ENCODE measurements around the gene SLC39A11. TPM values are rescaled to one million over a fixed set of nuclear protein-coding genes. Genes with fewer than 3 reads are reported as not detected.

The SLC39A11 gene
- total RNA-seq, 1 experiment from 2014 or later: 18.9 TPM

- TF ChIP-seq ZSCAN18 (CRISPR knock-in tag; IDR thresholded peaks at IDR 0.05) (no peak), ZNF396 (CRISPR knock-in tag; IDR thresholded peaks at IDR 0.05; ENCODE audit: borderline replicate concordance) (no peak), ETV6 (CRISPR knock-in tag; IDR thresholded peaks at IDR 0.05) (no peak), FOXP4 (CRISPR knock-in tag; IDR thresholded peaks at IDR 0.05) (no peak), MYBL2 (CRISPR knock-in tag; IDR thresholded peaks at IDR 0.05) (no peak), JUN (CRISPR knock-in tag; IDR thresholded peaks at IDR 0.05) (no peak)
Measured at GRCh38 chr17:72734613-72735012, 357.9 kb downstream of the SLC39A11 start (continued).

GRCh38 chr17:72733619-72734282, 358.7 kb downstream of the SLC39A11 start:
- no peak for ATAC-seq
- H3K4me3 Mint-ChIP-seq: no peak overlapping the region
- TF ChIP-seq ZNF317 (CRISPR knock-in tag; IDR thresholded peaks at IDR 0.05; ENCODE audit: borderline replicate concordance, low read depth) (no peak), FOXK1 (CRISPR knock-in tag; IDR thresholded peaks at IDR 0.05) (no peak), KAT7 (CRISPR knock-in tag; IDR thresholded peaks at IDR 0.05; ENCODE audit: borderline replicate concordance) (no peak), E2F1 (CRISPR knock-in tag; IDR thresholded peaks at IDR 0.05) (no peak), TEAD4 (CRISPR knock-in tag; IDR thresholded peaks at IDR 0.05) (no peak), CREB1 (CRISPR knock-in tag; IDR thresholded peaks at IDR 0.05) (no peak), ZNF532 (CRISPR knock-in tag; IDR thresholded peaks at IDR 0.05; ENCODE audit: borderline replicate concordance) (no peak), STAT6 (CRISPR knock-in tag; conservative IDR thresholded peaks at IDR 0.05; ENCODE audit: low read depth) (no peak), NFYB (CRISPR knock-in tag; conservative IDR thresholded peaks at IDR 0.05; ENCODE audit: low read depth) (no peak), RELA (CRISPR knock-in tag; IDR thresholded peaks at IDR 0.05; ENCODE audit: borderline replicate concordance) (no peak), ETV6 (CRISPR knock-in tag; IDR thresholded peaks at IDR 0.05) (no peak), SOX15 (CRISPR knock-in tag; IDR thresholded peaks at IDR 0.05) (no peak), JUN (CRISPR knock-in tag; IDR thresholded peaks at IDR 0.05) (no peak), RORB (CRISPR knock-in tag; IDR thresholded peaks at IDR 0.05) (no peak), PRDM15 (CRISPR knock-in tag; IDR thresholded peaks at IDR 0.05) (no peak), ZNF423 (CRISPR knock-in tag; IDR thresholded peaks at IDR 0.05) (no peak)
- POLR2A ChIA-PET: no interaction called here
- no peaks in the 10 kb centered on the region for H3K36me3 Mint-ChIP-seq
- CTCF ChIA-PET: no interaction called here
- H3K27ac Mint-ChIP-seq: no peak overlapping the region
- no peaks in the 10 kb centered on the region for H3K27me3 Mint-ChIP-seq (ENCODE audit: low read depth)
- no peaks in the 10 kb centered on the region for H3K9me3 Mint-ChIP-seq
- no peak for DNase-seq (ENCODE audit: low spot score)
- no peaks in the 10 kb centered on the region for H3K4me1 Mint-ChIP-seq
